ENCODE data around the gene NT5DC1. TPM values are rescaled to one million over a fixed set of nuclear protein-coding genes. Genes with fewer than 3 reads are reported as not detected.

NT5DC1 gene
- total RNA-seq, 1 experiment from 2014 or later = 37.9 TPM

GRCh38 chr6:116247285-116247684 is 146.6 kb downstream of the NT5DC1 start:
- BruUV-seq (replicated peaks) = no TSS peak
- intact Hi-C loops (cut with micrococcal nuclease; ENCODE audit: unreplicated experiment) = no loop called here
- no peak overlapping the region for H3K4me3 ChIP-seq (ENCODE audit: low read depth, low read length, poor library complexity, severe bottlenecking)
- DNase-seq (ENCODE audit: low spot score) = no peak
- peaks cover 17% of the 10 kb centered on the region for H3K4me1 ChIP-seq (ENCODE audit: insufficient read depth, low read length, poor library complexity, severe bottlenecking)
- CTCF ChIA-PET = no interaction called here
- no peaks in the 10 kb centered on the region for H3K9me3 ChIP-seq (ENCODE audit: low read depth, low read length, poor library complexity, severe bottlenecking)
- H3K27me3 ChIP-seq (replicated peaks; ENCODE audit: insufficient read depth, low read depth, low read length, poor library complexity) = no peaks in the 10 kb centered on the region
- H3K36me3 ChIP-seq (ENCODE audit: insufficient read depth, low read length, poor library complexity, severe bottlenecking) = no peaks in the 10 kb centered on the region
- POLR2A ChIA-PET (ENCODE audit: low non-redundant PET) = no interaction called here
- TF ChIP-seq CTCF (conservative IDR thresholded peaks at IDR 0.05; ENCODE audit: low read depth, low read length) (no peak), EZH2 (IDR thresholded peaks at IDR 0.05; ENCODE audit: borderline replicate concordance, low read depth, low read length, poor library complexity, severe bottlenecking) (no peak)
- no peak overlapping the region for H3K27ac ChIP-seq (ENCODE audit: low read depth, low read length, poor library complexity, severe bottlenecking)

- H3K4me3 ChIP-seq (ENCODE audit: low read depth, low read length, poor library complexity, severe bottlenecking) = no peak overlapping the region
- CTCF ChIA-PET = no interaction called here
- peaks cover 22% of the 10 kb centered on the region for H3K4me1 ChIP-seq (ENCODE audit: insufficient read depth, low read length, poor library complexity, severe bottlenecking)
- BruUV-seq (replicated peaks) = no TSS peak
- POLR2A ChIA-PET (ENCODE audit: low non-redundant PET) = no interaction called here
- TF ChIP-seq CTCF (conservative IDR thresholded peaks at IDR 0.05; ENCODE audit: low read depth, low read length) (no peak), EZH2 (IDR thresholded peaks at IDR 0.05; ENCODE audit: borderline replicate concordance, low read depth, low read length, poor library complexity, severe bottlenecking) (no peak)
- H3K9me3 ChIP-seq (ENCODE audit: low read depth, low read length, poor library complexity, severe bottlenecking) = no peaks in the 10 kb centered on the region
- no peak for DNase-seq (ENCODE audit: low spot score)
- H3K36me3 ChIP-seq (ENCODE audit: insufficient read depth, low read length, poor library complexity, severe bottlenecking) = no peaks in the 10 kb centered on the region
- no peaks in the 10 kb centered on the region for H3K27me3 ChIP-seq (replicated peaks; ENCODE audit: insufficient read depth, low read depth, low read length, poor library complexity)
- no peak overlapping the region for H3K27ac ChIP-seq (ENCODE audit: low read depth, low read length, poor library complexity, severe bottlenecking)
- intact Hi-C loops (cut with micrococcal nuclease; ENCODE audit: unreplicated experiment) = no loop called here
These were observed 147.9 kb downstream of the NT5DC1 start for GRCh38 chr6:116248577-116248976.

- Histone ChIP-seq H3K36me3 (ENCODE audit: insufficient read depth, low read length, poor library complexity, severe bottlenecking) (no peaks in the 10 kb centered on the region), H3K4me1 (ENCODE audit: insufficient read depth, low read length, poor library complexity, severe bottlenecking) (peaks cover 38% of the 10 kb centered on the region), H3K4me3 (ENCODE audit: low read depth, low read length, poor library complexity, severe bottlenecking) (peak overlapping the region; percentile 81), H3K9me3 (ENCODE audit: low read depth, low read length, poor library complexity, severe bottlenecking) (no peaks in the 10 kb centered on the region), H3K27ac (ENCODE audit: low read depth, low read length, poor library complexity, severe bottlenecking) (peak overlapping the region; percentile 70), H3K27me3 (replicated peaks; ENCODE audit: insufficient read depth, low read depth, low read length, poor library complexity) (no peaks in the 10 kb centered on the region)
- TF ChIP-seq EZH2 (IDR thresholded peaks at IDR 0.05; ENCODE audit: borderline replicate concordance, low read depth, low read length, poor library complexity, severe bottlenecking) (no peak), CTCF (conservative IDR thresholded peaks at IDR 0.05; ENCODE audit: low read depth, low read length) (no peak)
- POLR2A ChIA-PET (ENCODE audit: low non-redundant PET) = no interaction called here
- no TSS peak for BruUV-seq (replicated peaks)
- intact Hi-C loops (cut with micrococcal nuclease; ENCODE audit: unreplicated experiment) = no loop called here
- DNase-seq (ENCODE audit: low spot score) = peak; percentile 63
- CTCF ChIA-PET = interaction anchor here (2.7 kb wide), 1 partner anchor 17 kb away, joined by 8 read pairs; no protein-coding TSS in a partner anchor
These were observed 151.1 kb downstream of the NT5DC1 start for GRCh38 chr6:116251568-116252384.
